Activated effector memory CD4-positive, alpha-beta T cell treated with Interleukin-2 at 50 U/mL for 16 hours (primary cell): ENCODE data around the gene USP21.

Experiments
- DNase-seq: peaks from one replicate; pipeline ENCODE4 v3.0.0-alpha.2; 2020

Gene USP21

GRCh38 chr1:161137881-161138280, 21.4 kb upstream of the USP21 start:
- no peak for DNase-seq

- DNase-seq, result no peak
These were observed 20.9 kb upstream of the USP21 start for GRCh38 chr1:161138431-161138830.

GRCh38 chr1:161139766-161140165, 19.5 kb upstream of the USP21 start:
- no peak for DNase-seq

- DNase-seq, result no peak
These were observed 18.4 kb upstream of the USP21 start for GRCh38 chr1:161140755-161141400.

- no peak for DNase-seq
These were observed 13.5 kb upstream of the USP21 start for GRCh38 chr1:161145832-161146231.

GRCh38 chr1:161153176-161153575, 6.1 kb upstream of the USP21 start:
- DNase-seq, result no peak

GRCh38 chr1:161153682-161154337, 5.5 kb upstream of the USP21 start, which contains the start of gene UFC1:
UFC1 (plus strand) TSS chr1:161153978; CDS start chr1:161153998, 20 bp downstream.
- DNase-seq, result peak; percentile 73

GRCh38 chr1:161157867-161158266, 1.4 kb upstream of the USP21 start:
- DNase-seq, result no peak

- no peak for DNase-seq
These were observed 837 bp upstream of the USP21 start for GRCh38 chr1:161158316-161159010.

- DNase-seq, result no peak
These were observed 578 bp downstream of the USP21 start for GRCh38 chr1:161159913-161160243.

- no peak for DNase-seq
These were observed 1.4 kb downstream of the USP21 start for GRCh38 chr1:161160671-161161145.

- DNase-seq, result no peak
These were observed 2.4 kb downstream of the USP21 start for GRCh38 chr1:161161652-161162051.

- DNase-seq, result no peak
These were observed 2.8 kb downstream of the USP21 start for GRCh38 chr1:161162052-161162451.

- DNase-seq, result no peak
These were observed 3.5 kb downstream of the USP21 start for GRCh38 chr1:161162806-161163205.

GRCh38 chr1:161163793-161164192, 4.5 kb downstream of the USP21 start:
- no peak for DNase-seq

- DNase-seq, result no peak
These were observed 5.8 kb downstream of the USP21 start for GRCh38 chr1:161164901-161165610.

- peak; percentile 88 for DNase-seq
These were observed 6.7 kb downstream of the USP21 start, which contains the start of gene PPOX for GRCh38 chr1:161165742-161166668. PPOX (plus strand) TSS chr1:161166426; CDS start chr1:161166848, 422 bp downstream.

- no peak for DNase-seq
These were observed 7.6 kb downstream of the USP21 start for GRCh38 chr1:161166669-161167548.

- DNase-seq, result no peak
These were observed 9.6 kb downstream of the USP21 start for GRCh38 chr1:161168906-161169305.

- no peak for DNase-seq
These were observed 11.9 kb downstream of the USP21 start for GRCh38 chr1:161171191-161171590.

- no peak for DNase-seq
These were observed 12.4 kb downstream of the USP21 start for GRCh38 chr1:161171696-161172095.
